Activated T-cell treated with anti-CD3 and anti-CD28 coated beads, Interleukin-2, amount 50 U/mL, for 72 hours (primary cell): ENCODE data around the gene ZNF346. TPM values are rescaled to one million over a fixed set of nuclear protein-coding genes. Genes with fewer than 3 reads are reported as not detected.
"Not testable (repeated sequence)": the region's sequence is repeated elsewhere in the genome, so short reads cannot be mapped to it uniquely, and the experiment has no call there.

ENCODE experiments used
- ATAC-seq, 2 donors: fragments of 150-1000 bp; cut with Tn5 transposase; replicated peaks in 1 of 2; 2 replicates each; pipeline ENCODE4 v1.10.0; 2021; ENCODE audit warnings: moderate library complexity in 2 of 2, mild to moderate bottlenecking in 1 of 2
- DNase-seq, 2 donors: peaks; one replicate each; pipeline ENCODE4 v3.0.0; 2021 to 2022; ENCODE audit warnings: mixed read lengths in 1 of 2
- H3K27ac Mint-ChIP-seq: one replicate; pipeline ENCODE4 v1.8.0; 2022; ENCODE audit warnings: mild to moderate bottlenecking, moderate library complexity, mixed read lengths
- H3K27me3 Mint-ChIP-seq: one replicate; pipeline ENCODE4 v1.8.0; 2022; ENCODE audit warnings: low read depth, mixed read lengths
- H3K36me3 Mint-ChIP-seq, 2 donors: one replicate each; pipeline ENCODE4 v1.8.0; 2022; ENCODE audit warnings: mixed read lengths in 2 of 2, mild to moderate bottlenecking in 1 of 2; ENCODE audit not compliant: insufficient read depth in 2 of 2
- H3K4me1 Mint-ChIP-seq: one replicate; pipeline ENCODE4 v1.8.0; 2022; ENCODE audit warnings: low read depth, mixed read lengths
- H3K4me3 Mint-ChIP-seq, 2 donors: one replicate each; pipeline ENCODE4 v1.8.0; 2022; ENCODE audit warnings: mild to moderate bottlenecking in 2 of 2, mixed read lengths in 2 of 2, moderate library complexity in 2 of 2
- H3K9me3 Mint-ChIP-seq, 2 donors: one replicate each; pipeline ENCODE4 v1.8.0; 2022; ENCODE audit warnings: mixed read lengths in 2 of 2
- total RNA-seq, 2 donors: library from RNA; stranded (reverse); gene quantifications; one replicate each; pipeline ENCODE4 v1.2.3, GENCODE V29; 2022

ZNF346 gene
- total RNA-seq, 2 donors from 2014 or later = 19.6 to 20.8 TPM

GRCh38 chr5:176995896-176996767 lies 26.4 kb upstream of the ZNF346 start:
- H3K27ac Mint-ChIP-seq = peak overlapping the region; percentile 92
- peak; percentile 88 for ATAC-seq

GRCh38 chr5:176996780-176997179 lies 25.7 kb upstream of the ZNF346 start:
- Mint-ChIP-seq H3K4me3 (peak overlapping the region in 1 of 2 donors; percentile 51), H3K27me3 (no peaks in the 10 kb centered on the region), H3K4me1 (peaks cover 49% of the 10 kb centered on the region), H3K36me3 (peaks cover 3 to 10% of the 10 kb centered on the region in 2 donors), H3K27ac (peak overlapping the region; percentile 92), H3K9me3 (no peaks in the 10 kb centered on the region)
- ATAC-seq (peak in 1 of 2 donors; percentile 1), DNase-seq (no peak)

More at GRCh38 chr5:176995896-176996767, 26.4 kb upstream of the ZNF346 start:
- H3K36me3 Mint-ChIP-seq = peaks cover 3 to 10% of the 10 kb centered on the region in 2 donors
- no peaks in the 10 kb centered on the region for H3K9me3 Mint-ChIP-seq
- peaks cover 46% of the 10 kb centered on the region for H3K4me1 Mint-ChIP-seq
- DNase-seq = peak in 1 of 2 donors; percentile 4
- no peaks in the 10 kb centered on the region for H3K27me3 Mint-ChIP-seq
- H3K4me3 Mint-ChIP-seq = peak overlapping the region in 1 of 2 donors; percentile 51

- no peaks in the 10 kb centered on the region for H3K27me3 Mint-ChIP-seq
- H3K4me1 Mint-ChIP-seq = peaks cover 55% of the 10 kb centered on the region
- no peaks in the 10 kb centered on the region for H3K9me3 Mint-ChIP-seq
These were observed 23.7 kb upstream of the ZNF346 start for GRCh38 chr5:176998828-176999227.

GRCh38 chr5:176999526-176999925 lies 23.0 kb upstream of the ZNF346 start:
- not testable (repeated sequence) for H3K9me3 Mint-ChIP-seq

More at GRCh38 chr5:176998828-176999227, 23.7 kb upstream of the ZNF346 start:
- H3K27ac Mint-ChIP-seq = no peak overlapping the region
- H3K4me3 Mint-ChIP-seq = no peak overlapping the region
- no peak for DNase-seq
- no peak for ATAC-seq
- H3K36me3 Mint-ChIP-seq = peaks cover 3 to 10% of the 10 kb centered on the region in 2 donors

GRCh38 chr5:177003649-177004048 lies 18.8 kb upstream of the ZNF346 start:
- no peaks in the 10 kb centered on the region for H3K9me3 Mint-ChIP-seq
- DNase-seq (no peak), ATAC-seq (no peak)
- peak overlapping the region; percentile 19 for H3K27ac Mint-ChIP-seq
- H3K36me3 Mint-ChIP-seq = peaks cover 2 to 6% of the 10 kb centered on the region in 2 donors
- H3K4me1 Mint-ChIP-seq = peaks cover 47% of the 10 kb centered on the region
- H3K4me3 Mint-ChIP-seq = peak overlapping the region; percentile 40 to 99
- no peaks in the 10 kb centered on the region for H3K27me3 Mint-ChIP-seq

More at GRCh38 chr5:176999526-176999925, 23.0 kb upstream of the ZNF346 start:
- H3K4me3 Mint-ChIP-seq, ATAC-seq, DNase-seq, H3K27me3 Mint-ChIP-seq, H3K36me3 Mint-ChIP-seq: not testable (repeated sequence)
- Mint-ChIP-seq H3K27ac (peak overlapping the region; percentile 91), H3K4me1 (peaks cover 55% of the 10 kb centered on the region)

- Mint-ChIP-seq H3K9me3 (no peaks in the 10 kb centered on the region), H3K27me3 (no peaks in the 10 kb centered on the region), H3K4me3 (peak overlapping the region; percentile 97 to 99), H3K36me3 (peaks cover 0 to 4% of the 10 kb centered on the region in 2 donors), H3K27ac (peak overlapping the region; percentile 96), H3K4me1 (peaks cover 42% of the 10 kb centered on the region)
- ATAC-seq (no peak), DNase-seq (no peak)
These were observed 17.5 kb upstream of the ZNF346 start for GRCh38 chr5:177004961-177005360.

GRCh38 chr5:177005619-177006264 lies 16.8 kb upstream of the ZNF346 start:
- Mint-ChIP-seq H3K27me3 (no peaks in the 10 kb centered on the region), H3K4me1 (peaks cover 42% of the 10 kb centered on the region), H3K36me3 (peaks cover 0 to 3% of the 10 kb centered on the region in 2 donors), H3K4me3 (peak overlapping the region; percentile 97 to 99), H3K27ac (peak overlapping the region; percentile 96), H3K9me3 (no peaks in the 10 kb centered on the region)
- ATAC-seq (peak; percentile 66 to 68), DNase-seq (peak; percentile 73 to 75)

GRCh38 chr5:177006265-177006972 lies 16.1 kb upstream of the ZNF346 start, which contains the start of gene UIMC1:
Gene UIMC1, minus strand, starts transcription at chr5:177006779. Its CDS starts 24,164 bp downstream, at chr5:176982615.
- peak within 1 kb of the TSS; percentile 96 for H3K27ac Mint-ChIP-seq
- peaks cover 0 to 1% of the 10 kb centered on the region in 2 donors for H3K36me3 Mint-ChIP-seq
- H3K27me3 Mint-ChIP-seq = no peaks in the 10 kb centered on the region
- ATAC-seq (peak; percentile 88 to 89), DNase-seq (peak; percentile 93 to 95)
- peak within 1 kb of the TSS; percentile 97 to 99 for H3K4me3 Mint-ChIP-seq
- H3K4me1 Mint-ChIP-seq = peaks cover 37% of the 10 kb centered on the region
- H3K9me3 Mint-ChIP-seq = no peaks in the 10 kb centered on the region

- Mint-ChIP-seq H3K4me3 (no peak overlapping the region), H3K36me3 (peaks cover 0 to 1% of the 10 kb centered on the region in 2 donors), H3K9me3 (no peaks in the 10 kb centered on the region), H3K4me1 (peaks cover 31% of the 10 kb centered on the region), H3K27me3 (no peaks in the 10 kb centered on the region), H3K27ac (no peak overlapping the region)
- ATAC-seq (no peak), DNase-seq (no peak)
These were observed 13.8 kb upstream of the ZNF346 start for GRCh38 chr5:177008716-177009115.

GRCh38 chr5:177010153-177010552 lies 12.3 kb upstream of the ZNF346 start:
- Mint-ChIP-seq H3K27me3 (no peaks in the 10 kb centered on the region), H3K4me1 (peaks cover 16% of the 10 kb centered on the region), H3K4me3 (no peak overlapping the region), H3K9me3 (no peaks in the 10 kb centered on the region), H3K27ac (no peak overlapping the region), H3K36me3 (peaks cover 0 to 1% of the 10 kb centered on the region in 2 donors)
- DNase-seq (no peak), ATAC-seq (no peak)

GRCh38 chr5:177015156-177015555 lies 7.3 kb upstream of the ZNF346 start:
- no peaks in the 10 kb centered on the region for H3K4me1 Mint-ChIP-seq
- no peaks in the 10 kb centered on the region for H3K36me3 Mint-ChIP-seq
- no peaks in the 10 kb centered on the region for H3K27me3 Mint-ChIP-seq
- H3K9me3 Mint-ChIP-seq = no peaks in the 10 kb centered on the region
- ATAC-seq = no peak
- H3K27ac Mint-ChIP-seq = no peak overlapping the region
- DNase-seq = no peak
- H3K4me3 Mint-ChIP-seq = no peak overlapping the region

- H3K27me3 Mint-ChIP-seq = no peaks in the 10 kb centered on the region
These were observed 4.2 kb upstream of the ZNF346 start for GRCh38 chr5:177018341-177018740.

More at GRCh38 chr5:177018341-177018740, 4.2 kb upstream of the ZNF346 start:
- Mint-ChIP-seq H3K4me3 (no peak overlapping the region), H3K4me1 (peaks cover 14% of the 10 kb centered on the region), H3K27ac (no peak overlapping the region), H3K36me3 (peaks cover 3 to 7% of the 10 kb centered on the region in 2 donors), H3K9me3 (no peaks in the 10 kb centered on the region)
- ATAC-seq (no peak), DNase-seq (no peak)
